H9 (cell line): Measurements from ENCODE around the gene SEMA3G. TPM values are rescaled to one million over a fixed set of nuclear protein-coding genes. Genes with fewer than 3 reads are reported as not detected.

Source experiments
- DNase-seq: peaks from one replicate; pipeline ENCODE4 v3.0.0-alpha.2; 2017
- H2AFZ ChIP-seq: one replicate; pipeline ENCODE4 v1.6.1; 2013; ENCODE audit warnings: mild to moderate bottlenecking, low read length, control low read depth, moderate library complexity
- H2AK5ac ChIP-seq: 2 replicates; pipeline ENCODE4 v1.6.1; 2013; ENCODE audit warnings: low read length, control low read depth, mixed read lengths; ENCODE audit not compliant: insufficient read length
- H2BK120ac ChIP-seq: one replicate; pipeline ENCODE4 v1.6.1; 2013; ENCODE audit warnings: low read depth, mild to moderate bottlenecking, low read length, control low read depth, inconsistent platforms; ENCODE audit not compliant: poor library complexity, severe bottlenecking
- H2BK12ac ChIP-seq: 2 replicates; pipeline ENCODE4 v1.6.1; 2013; ENCODE audit warnings: low read length, control low read depth, mixed read lengths, low read depth; ENCODE audit not compliant: insufficient read length
- H2BK15ac ChIP-seq: 2 replicates; pipeline ENCODE4 v1.6.1; 2013; ENCODE audit warnings: low read depth, low read length, control low read depth
- H2BK20ac ChIP-seq: one replicate; pipeline ENCODE4 v1.6.1; 2013; ENCODE audit warnings: low read depth, mild to moderate bottlenecking, low read length, control low read depth, inconsistent platforms; ENCODE audit not compliant: poor library complexity, severe bottlenecking
- H2BK5ac ChIP-seq: 2 replicates; pipeline ENCODE4 v1.6.1; 2013; ENCODE audit warnings: low read length, control low read depth, mixed read lengths; ENCODE audit not compliant: insufficient read length
- H3K14ac ChIP-seq: 2 replicates; pipeline ENCODE4 v1.6.1; 2013; ENCODE audit warnings: low read length, control low read depth; ENCODE audit not compliant: insufficient read depth
- H3K18ac ChIP-seq: 2 replicates; pipeline ENCODE4 v1.6.1; 2013; ENCODE audit warnings: low read depth, mild to moderate bottlenecking, mixed read lengths, low read length, control low read depth; ENCODE audit not compliant: insufficient read length
- H3K23ac ChIP-seq: 2 replicates; pipeline ENCODE4 v1.6.1; 2013; ENCODE audit warnings: low read length, control low read depth, mixed read lengths, low read depth; ENCODE audit not compliant: insufficient read length
- H3K23me2 ChIP-seq: 2 replicates; pipeline ENCODE4 v1.6.1; 2013; ENCODE audit warnings: low read depth, mild to moderate bottlenecking, mixed read lengths, low read length, control low read depth; ENCODE audit not compliant: insufficient read length, poor library complexity, severe bottlenecking
- H3K27ac ChIP-seq: 2 replicates; pipeline ENCODE4 v1.5.1; 2013; ENCODE audit warnings: low read length, control low read depth, mixed read lengths, low read depth; ENCODE audit not compliant: insufficient read length
- H3K27me3 ChIP-seq: 2 replicates; pipeline ENCODE4 v1.6.1; 2013; ENCODE audit warnings: low read length, control low read depth, inconsistent platforms; ENCODE audit not compliant: insufficient read depth
- H3K4ac ChIP-seq: 2 replicates; pipeline ENCODE4 v1.6.1; 2013; ENCODE audit warnings: low read depth, mild to moderate bottlenecking, control low read depth, inconsistent platforms, low read length, moderate library complexity
- H3K4me1 ChIP-seq: 2 replicates; pipeline ENCODE4 v1.6.1; 2013; ENCODE audit warnings: low read length, control low read depth, inconsistent platforms; ENCODE audit not compliant: insufficient read depth
- H3K4me2 ChIP-seq: 2 replicates; pipeline ENCODE4 v1.6.1; 2013; ENCODE audit warnings: low read length, control low read depth, mixed read lengths; ENCODE audit not compliant: insufficient read length, insufficient read depth
- H3K56ac ChIP-seq: 2 replicates; pipeline ENCODE4 v1.6.1; 2013; ENCODE audit warnings: low read depth, mild to moderate bottlenecking, mixed read lengths, low read length, control low read depth; ENCODE audit not compliant: insufficient read length
- H3K79me1 ChIP-seq: 2 replicates; pipeline ENCODE4 v1.6.1; 2013; ENCODE audit warnings: low read depth, mild to moderate bottlenecking, moderate library complexity, low read length, control low read depth, inconsistent platforms; ENCODE audit not compliant: insufficient read depth, poor library complexity, severe bottlenecking
- H3K79me2 ChIP-seq: 2 replicates; pipeline ENCODE4 v1.6.1; 2013; ENCODE audit warnings: low read length, control low read depth, inconsistent platforms; ENCODE audit not compliant: insufficient read depth
- H3K9ac ChIP-seq: 2 replicates; pipeline ENCODE4 v1.6.1; 2013; ENCODE audit warnings: low read length, control low read depth, mixed read lengths; ENCODE audit not compliant: insufficient read length; ENCODE audit errors: extremely low read depth
- H3K9me3 ChIP-seq: one replicate; pipeline ENCODE4 v1.6.1; 2013; ENCODE audit warnings: low read depth, low read length, inconsistent platforms; ENCODE audit not compliant: control insufficient read depth
- H3T11ph ChIP-seq: one replicate; pipeline ENCODE4 v1.6.1; 2013; ENCODE audit warnings: mild to moderate bottlenecking, low read length, control low read depth, inconsistent platforms
- H4K20me1 ChIP-seq: one replicate; pipeline ENCODE4 v1.6.1; 2013; ENCODE audit not compliant: control insufficient read depth, insufficient read length, insufficient read depth
- H4K5ac ChIP-seq: 2 replicates; pipeline ENCODE4 v1.6.1; 2013; ENCODE audit warnings: low read depth, mild to moderate bottlenecking, mixed read lengths, low read length, control low read depth; ENCODE audit not compliant: insufficient read length
- H4K8ac ChIP-seq: replicated peaks from 2 replicates; pipeline ENCODE4 v1.6.1; 2013; ENCODE audit warnings: low read length, control low read depth, mixed read lengths, low read depth; ENCODE audit not compliant: insufficient read length
- H4K91ac ChIP-seq: 2 replicates; pipeline ENCODE4 v1.6.1; 2013; ENCODE audit warnings: low read depth, mild to moderate bottlenecking, moderate library complexity, mixed read lengths, low read length, control low read depth; ENCODE audit not compliant: insufficient read length
- H3K27ac Mint-ChIP-seq, 3 experiments: 2 replicates in 2 of 3; 3 replicates in 1 of 3; pipeline ENCODE4 v1.8.0; 2020 to 2021; ENCODE audit warnings: mixed read lengths in 3 of 3, mild to moderate bottlenecking in 1 of 3, moderate library complexity in 1 of 3
- H3K27me3 Mint-ChIP-seq: 2 replicates; pipeline ENCODE4 v1.8.0; 2021; ENCODE audit warnings: low read depth, mild to moderate bottlenecking, moderate library complexity, mixed read lengths
- H3K36me3 Mint-ChIP-seq, 3 experiments: 2 replicates in 2 of 3; 3 replicates in 1 of 3; pipeline ENCODE4 v1.8.0; 2020 to 2021; ENCODE audit warnings: low read depth in 3 of 3, mixed read lengths in 3 of 3; ENCODE audit not compliant: insufficient read depth in 1 of 3
- H3K4me1 Mint-ChIP-seq, 2 experiments: 2 replicates each; pipeline ENCODE4 v1.8.0; 2020; ENCODE audit warnings: mixed read lengths in 2 of 2
- H3K4me3 Mint-ChIP-seq, 2 experiments: 2 replicates in 1 of 2; 3 replicates in 1 of 2; pipeline ENCODE4 v1.8.0; 2020 to 2021; ENCODE audit warnings: mild to moderate bottlenecking in 2 of 2, mixed read lengths in 2 of 2, moderate library complexity in 1 of 2
- H3K9me3 Mint-ChIP-seq, 2 experiments: 2 replicates in 1 of 2; 3 replicates in 1 of 2; pipeline ENCODE4 v1.8.0; 2020; ENCODE audit warnings: mild to moderate bottlenecking in 2 of 2, mixed read lengths in 2 of 2, moderate library complexity in 1 of 2
- WGBS: extraction: QIAGEN DNeasy Blood & Tissue Kit; methylation state at CpG from one replicate; pipeline ENCODE4 v1.1.7; 2013; ENCODE audit warnings: missing lambda C conversion rate, low lambda C conversion rate, mixed read lengths; ENCODE audit not compliant: insufficient read length; ENCODE audit errors: extremely low coverage; 5-methylcytosine and 5-hydroxymethylcytosine counted together
- total RNA-seq: library from RNA; stranded (reverse); gene quantifications from 2 replicates; pipeline ENCODE4 v1.2.1, GENCODE V29; 2021
- TF ChIP-seq, protein P1 (sequence below): fragments of 200-600 bp; sonication (generic); conservative IDR thresholded peaks from 3 replicates; pipeline ENCODE4 v1.8.0; 2021; ENCODE audit warnings: antibody characterized with exemption, mild to moderate bottlenecking

The SEMA3G gene
- total RNA-seq, 1 experiment from 2014 or later, result 2.4 TPM

DNA sequence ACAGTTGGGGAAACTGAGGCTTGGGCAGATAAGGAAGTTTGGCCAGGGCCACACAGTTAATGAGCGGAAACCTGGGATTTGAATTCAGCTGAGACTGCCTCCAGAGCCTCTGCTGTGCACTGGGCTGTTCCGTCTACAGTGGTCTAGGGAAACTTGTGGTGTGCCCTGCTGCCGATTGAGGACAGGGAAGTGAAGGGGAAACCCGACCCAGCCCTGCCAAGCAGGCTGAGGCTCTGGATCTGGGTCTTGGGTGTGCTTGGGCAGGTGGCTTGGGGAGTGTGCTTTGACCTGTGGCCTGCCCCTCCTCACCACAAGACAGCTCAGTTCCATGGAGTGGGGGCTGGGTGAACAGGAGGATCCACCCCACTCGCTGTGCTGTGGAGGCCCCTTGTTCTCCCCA is 28.1 kb upstream of the SEMA3G start:
- Histone ChIP-seq H2BK20ac (no peak overlapping the region), H3K18ac (no peak overlapping the region), H4K5ac (no peak overlapping the region), H3K56ac (no peak overlapping the region), H3K9me3 (no peaks in the 10 kb centered on the region), H3K4ac (no peak overlapping the region), H2BK12ac (no peak overlapping the region), H3K79me1 (no peaks in the 10 kb centered on the region), H3K4me1 (no peaks in the 10 kb centered on the region), H4K20me1 (no peaks in the 10 kb centered on the region), H2AFZ (no peak overlapping the region), H3T11ph (no peak overlapping the region), H2BK120ac (no peak overlapping the region), H3K27ac (no peak overlapping the region), H3K4me2 (no peak overlapping the region), H3K14ac (no peak overlapping the region), H2BK5ac (no peak overlapping the region), H3K79me2 (no peaks in the 10 kb centered on the region), H4K8ac (no peak overlapping the region), H4K91ac (no peak overlapping the region), H3K23ac (no peak overlapping the region), H3K27me3 (no peaks in the 10 kb centered on the region), H2BK15ac (no peak overlapping the region), H3K23me2 (no peaks in the 10 kb centered on the region), H2AK5ac (no peak overlapping the region), H3K9ac (no peak overlapping the region)
- no peak overlapping the region for H3K27ac Mint-ChIP-seq
- WGBS, result no CpG with 5 or more reads among the region's 5 CpGs
- no peak overlapping the region for H3K4me3 Mint-ChIP-seq
- DNase-seq, result no peak
- H3K9me3 Mint-ChIP-seq, result no peaks in the 10 kb centered on the region
- TF ChIP-seq, protein P1, sequence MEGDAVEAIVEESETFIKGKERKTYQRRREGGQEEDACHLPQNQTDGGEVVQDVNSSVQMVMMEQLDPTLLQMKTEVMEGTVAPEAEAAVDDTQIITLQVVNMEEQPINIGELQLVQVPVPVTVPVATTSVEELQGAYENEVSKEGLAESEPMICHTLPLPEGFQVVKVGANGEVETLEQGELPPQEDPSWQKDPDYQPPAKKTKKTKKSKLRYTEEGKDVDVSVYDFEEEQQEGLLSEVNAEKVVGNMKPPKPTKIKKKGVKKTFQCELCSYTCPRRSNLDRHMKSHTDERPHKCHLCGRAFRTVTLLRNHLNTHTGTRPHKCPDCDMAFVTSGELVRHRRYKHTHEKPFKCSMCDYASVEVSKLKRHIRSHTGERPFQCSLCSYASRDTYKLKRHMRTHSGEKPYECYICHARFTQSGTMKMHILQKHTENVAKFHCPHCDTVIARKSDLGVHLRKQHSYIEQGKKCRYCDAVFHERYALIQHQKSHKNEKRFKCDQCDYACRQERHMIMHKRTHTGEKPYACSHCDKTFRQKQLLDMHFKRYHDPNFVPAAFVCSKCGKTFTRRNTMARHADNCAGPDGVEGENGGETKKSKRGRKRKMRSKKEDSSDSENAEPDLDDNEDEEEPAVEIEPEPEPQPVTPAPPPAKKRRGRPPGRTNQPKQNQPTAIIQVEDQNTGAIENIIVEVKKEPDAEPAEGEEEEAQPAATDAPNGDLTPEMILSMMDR, result no peak
- H3K4me1 Mint-ChIP-seq, result peaks cover 0 to 6% of the 10 kb centered on the region in 2 experiments; a peak in 2 of 4 replicates
- H3K27me3 Mint-ChIP-seq, result no peaks in the 10 kb centered on the region
- H3K36me3 Mint-ChIP-seq, result peaks cover 40 to 78% (median 74%) of the 10 kb centered on the region in 3 experiments
